ENCODE measurements around the gene CCR2.
"Not testable (repeated sequence)": the region's sequence is repeated elsewhere in the genome, so short reads cannot be mapped to it uniquely, and the experiment has no call there.

The CCR2 gene

GRCh38 chr3:46381625-46382024 is 27.7 kb downstream of the CCR2 start:
- no peak for DNase-seq
- TF ChIP-seq, protein P1, sequence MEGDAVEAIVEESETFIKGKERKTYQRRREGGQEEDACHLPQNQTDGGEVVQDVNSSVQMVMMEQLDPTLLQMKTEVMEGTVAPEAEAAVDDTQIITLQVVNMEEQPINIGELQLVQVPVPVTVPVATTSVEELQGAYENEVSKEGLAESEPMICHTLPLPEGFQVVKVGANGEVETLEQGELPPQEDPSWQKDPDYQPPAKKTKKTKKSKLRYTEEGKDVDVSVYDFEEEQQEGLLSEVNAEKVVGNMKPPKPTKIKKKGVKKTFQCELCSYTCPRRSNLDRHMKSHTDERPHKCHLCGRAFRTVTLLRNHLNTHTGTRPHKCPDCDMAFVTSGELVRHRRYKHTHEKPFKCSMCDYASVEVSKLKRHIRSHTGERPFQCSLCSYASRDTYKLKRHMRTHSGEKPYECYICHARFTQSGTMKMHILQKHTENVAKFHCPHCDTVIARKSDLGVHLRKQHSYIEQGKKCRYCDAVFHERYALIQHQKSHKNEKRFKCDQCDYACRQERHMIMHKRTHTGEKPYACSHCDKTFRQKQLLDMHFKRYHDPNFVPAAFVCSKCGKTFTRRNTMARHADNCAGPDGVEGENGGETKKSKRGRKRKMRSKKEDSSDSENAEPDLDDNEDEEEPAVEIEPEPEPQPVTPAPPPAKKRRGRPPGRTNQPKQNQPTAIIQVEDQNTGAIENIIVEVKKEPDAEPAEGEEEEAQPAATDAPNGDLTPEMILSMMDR (IDR thresholded peaks at IDR 0.05; ENCODE audit: low read depth, low read length, missing control alignments), result no peak
- Histone ChIP-seq H3K27ac (no peak overlapping the region), H3K4me3 (ENCODE audit: low read depth, low read length) (no peak overlapping the region), H3K36me3 (replicated peaks) (no peaks in the 10 kb centered on the region), H3K27me3 (replicated peaks) (peaks cover 2% of the 10 kb centered on the region)
- in situ Hi-C loops (cut with HindIII; ENCODE audit: low pct_ligation_motif_present, low sequenced_read_pairs), result no loop called here

DNA sequence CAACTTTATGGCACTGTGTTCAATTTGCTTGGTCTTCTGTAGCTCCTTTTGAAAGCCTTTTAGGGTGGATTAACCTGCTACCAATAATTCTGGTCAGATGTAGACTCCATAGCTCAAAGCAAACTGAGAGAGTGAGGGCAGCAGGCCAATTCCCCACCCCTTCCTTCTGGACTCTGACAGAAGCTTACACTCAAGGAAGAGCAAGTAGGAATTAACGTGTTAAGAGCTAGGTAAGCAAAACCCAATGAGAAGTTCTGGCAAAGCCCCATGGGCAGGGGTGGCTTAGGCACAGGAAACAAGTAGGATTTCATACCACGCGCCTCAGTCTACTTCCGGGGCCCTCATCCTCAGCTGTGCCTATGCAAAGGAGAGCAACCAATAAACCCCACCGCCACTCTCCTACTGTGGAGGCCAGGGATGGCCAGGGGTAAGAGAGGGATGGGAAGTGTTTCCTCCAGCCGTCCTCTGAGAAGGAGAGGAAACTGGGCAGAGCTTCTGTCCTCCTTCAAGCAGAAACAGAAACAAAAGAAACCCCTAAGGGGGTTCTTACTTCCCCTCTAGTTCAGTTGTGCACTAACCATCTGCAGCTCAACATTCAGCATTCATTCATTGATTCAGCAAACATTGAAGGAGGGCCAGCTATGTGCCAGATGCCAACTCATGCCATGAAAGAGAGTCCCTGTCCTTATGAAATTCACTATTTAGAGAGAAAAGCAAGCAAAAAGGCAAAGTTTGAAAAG is 29.5 kb downstream of the CCR2 start:
- Histone ChIP-seq H3K36me3 (replicated peaks) (no peaks in the 10 kb centered on the region), H3K27me3 (replicated peaks) (no peaks in the 10 kb centered on the region), H3K4me3 (ENCODE audit: low read depth, low read length) (no peak overlapping the region), H3K27ac (no peak overlapping the region)
- no peak for DNase-seq
- in situ Hi-C loops (cut with HindIII; ENCODE audit: low pct_ligation_motif_present, low sequenced_read_pairs), result no loop called here
- TF ChIP-seq, protein P1 (IDR thresholded peaks at IDR 0.05; ENCODE audit: low read depth, low read length, missing control alignments), result no peak

DNA sequence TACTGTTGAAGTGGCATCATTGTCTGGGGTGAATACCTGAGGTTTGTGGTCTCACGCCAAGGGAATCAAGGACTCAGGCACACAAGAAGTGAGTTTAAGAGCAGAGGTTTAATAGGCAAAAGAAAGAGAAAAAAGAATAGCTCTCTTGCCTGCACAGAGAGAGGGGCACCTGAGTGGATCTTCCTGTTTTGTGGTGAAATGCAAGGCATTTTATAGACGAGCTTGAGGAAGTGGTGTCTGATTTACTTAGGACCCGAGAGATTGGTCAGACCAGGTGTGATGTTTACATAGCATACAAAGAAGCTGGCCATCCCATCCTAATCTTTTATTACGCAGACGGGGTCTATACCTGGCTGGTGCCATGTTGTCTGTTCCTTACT is 30.0 kb downstream of the CCR2 start:
- in situ Hi-C loops (cut with HindIII; ENCODE audit: low pct_ligation_motif_present, low sequenced_read_pairs), result no loop called here
- Histone ChIP-seq H3K36me3 (replicated peaks) (no peaks in the 10 kb centered on the region), H3K27me3 (replicated peaks) (no peaks in the 10 kb centered on the region), H3K4me3 (ENCODE audit: low read depth, low read length) (no peak overlapping the region), H3K27ac (no peak overlapping the region)
- DNase-seq, result no peak
- TF ChIP-seq, protein P1 (IDR thresholded peaks at IDR 0.05; ENCODE audit: low read depth, low read length, missing control alignments), result no peak

DNA sequence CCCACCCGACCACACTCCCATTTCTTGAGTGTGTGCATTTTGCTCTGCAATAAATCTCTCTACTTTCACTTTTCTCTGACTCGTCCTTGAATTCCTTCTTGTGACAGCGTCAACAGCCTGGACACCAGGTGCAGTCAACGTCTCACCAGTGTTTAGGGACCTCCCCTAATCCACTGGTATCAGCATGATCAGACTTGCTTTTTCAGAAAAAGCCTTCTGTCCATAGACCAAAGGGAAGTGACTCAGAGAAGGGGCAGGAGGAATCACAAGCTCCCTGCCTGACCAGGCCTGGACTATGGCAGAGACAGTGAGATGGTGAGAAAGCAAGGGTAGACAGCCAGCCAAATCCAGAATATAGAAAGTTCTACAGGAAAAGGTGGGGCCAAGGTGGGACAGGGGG is 32.3 kb downstream of the CCR2 start:
- TF ChIP-seq, protein P1 (IDR thresholded peaks at IDR 0.05; ENCODE audit: low read depth, low read length, missing control alignments), result no peak
- H3K36me3 ChIP-seq (replicated peaks), result no peaks in the 10 kb centered on the region
- peak; percentile 54 for DNase-seq
- H3K27ac ChIP-seq, result no peak overlapping the region
- no peaks in the 10 kb centered on the region for H3K27me3 ChIP-seq (replicated peaks)
- in situ Hi-C loops (cut with HindIII; ENCODE audit: low pct_ligation_motif_present, low sequenced_read_pairs), result no loop called here
- no peak overlapping the region for H3K4me3 ChIP-seq (ENCODE audit: low read depth, low read length)

DNA sequence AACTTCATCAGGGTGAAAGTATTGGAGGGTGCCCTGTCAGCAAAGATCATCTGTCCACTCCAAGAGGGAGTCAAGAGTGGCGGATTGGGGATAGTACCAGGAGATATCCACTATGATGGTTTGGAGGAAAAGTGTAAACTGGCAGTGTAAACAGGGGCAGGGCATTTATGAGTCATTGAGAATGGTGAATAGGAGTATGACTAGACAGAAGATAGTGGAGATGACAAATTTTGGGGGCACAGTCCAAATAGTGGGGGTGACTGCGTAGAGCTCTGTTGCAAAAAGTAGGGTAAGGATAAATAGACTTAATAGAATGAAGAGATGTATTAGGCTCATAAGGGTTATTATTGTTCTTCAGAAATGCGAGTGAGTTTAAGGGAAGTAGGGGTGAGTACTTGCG is 34.9 kb downstream of the CCR2 start:
- H3K27ac ChIP-seq; in situ Hi-C loops (cut with HindIII; ENCODE audit: low pct_ligation_motif_present, low sequenced_read_pairs); H3K27me3 ChIP-seq (replicated peaks); DNase-seq; H3K4me3 ChIP-seq (ENCODE audit: low read depth, low read length); H3K36me3 ChIP-seq (replicated peaks): not testable (repeated sequence)

DNA sequence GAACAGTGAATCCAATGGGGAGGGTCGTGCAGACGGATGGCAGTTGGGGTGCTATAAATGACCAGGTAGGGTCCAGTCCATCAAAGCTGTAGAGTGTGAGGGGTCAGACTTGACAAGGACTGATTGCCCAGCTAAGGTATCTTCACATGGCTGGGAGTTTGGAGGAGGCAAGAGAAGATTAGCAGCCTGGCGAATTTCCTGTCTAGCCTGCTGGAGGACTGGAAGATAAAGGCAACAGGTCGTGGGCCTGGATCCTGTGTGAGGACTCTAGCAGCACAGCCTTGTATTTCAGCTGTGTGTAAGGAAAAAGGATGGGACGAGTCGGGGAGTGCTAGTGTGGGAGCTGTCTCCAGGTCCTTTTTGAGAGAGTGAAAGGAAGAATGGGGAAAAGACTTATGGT is 35.4 kb downstream of the CCR2 start:
- DNase-seq, result no peak
- H3K4me3 ChIP-seq (ENCODE audit: low read depth, low read length), result no peak overlapping the region
- no peak overlapping the region for H3K27ac ChIP-seq
- H3K27me3 ChIP-seq (replicated peaks), result no peaks in the 10 kb centered on the region
- no peaks in the 10 kb centered on the region for H3K36me3 ChIP-seq (replicated peaks)
- in situ Hi-C loops (cut with HindIII; ENCODE audit: low pct_ligation_motif_present, low sequenced_read_pairs), result no loop called here
- TF ChIP-seq, protein P1 (IDR thresholded peaks at IDR 0.05; ENCODE audit: low read depth, low read length, missing control alignments), result no peak

DNA sequence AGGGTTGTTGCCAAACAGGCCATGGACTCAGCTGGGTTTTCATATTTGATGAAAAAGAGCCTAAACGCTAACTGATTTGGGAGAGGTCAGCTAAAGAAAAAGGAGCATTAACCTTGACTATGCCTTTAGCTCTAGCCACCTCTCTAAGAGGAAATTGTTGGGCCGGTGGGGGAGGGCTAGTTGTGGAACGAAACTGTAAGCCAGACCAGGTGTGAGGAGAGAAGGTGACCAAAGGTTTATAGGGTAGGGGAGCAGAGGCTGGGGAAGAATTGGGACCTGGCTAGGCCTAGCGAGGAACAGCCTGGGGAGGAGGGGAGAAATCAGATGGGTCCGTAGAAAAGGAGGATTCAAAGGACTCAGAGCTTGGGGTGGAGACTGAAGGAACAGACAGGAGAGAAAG is 37.6 kb downstream of the CCR2 start:
- H3K27ac ChIP-seq; H3K27me3 ChIP-seq (replicated peaks); H3K36me3 ChIP-seq (replicated peaks); DNase-seq; H3K4me3 ChIP-seq (ENCODE audit: low read depth, low read length); in situ Hi-C loops (cut with HindIII; ENCODE audit: low pct_ligation_motif_present, low sequenced_read_pairs): not testable (repeated sequence)
